Endothelial cell of umbilical vein (primary cell): ENCODE measurements around the gene NME7. TPM values are rescaled to one million over a fixed set of nuclear protein-coding genes. Genes with fewer than 3 reads are reported as not detected.

Experiments
- BruUV-seq: library from RNA; stranded (reverse); fragments of 400-500 nt; replicated peaks from 2 replicates; lab custom pipeline; 2021; lab: Mats Ljungman, UMichigan
- CTCF ChIA-PET: fragments of 300-600, 350-600 bp; sonication (Branson Sonifier 250); formaldehyde crosslinking; loops from one replicate; lab custom pipeline; 2021; ENCODE audit warnings: antibody characterized with exemption, inconsistent platforms; lab: Charles Lee
- POLR2A ChIA-PET: fragments of 300-600, 350-600 bp; sonication (Branson Sonifier 250); formaldehyde crosslinking; loops from one replicate; lab custom pipeline; 2021; ENCODE audit warnings: antibody characterized with exemption, inconsistent platforms; lab: Charles Lee
- DNase-seq: peaks from one replicate; pipeline ENCODE4 v3.0.0-alpha.2; 2011; ENCODE audit warnings: low read depth, low spot score
- FAIRE-seq: peaks from 2 replicates; lab custom pipeline; 2011; peaks lifted over from hg19 to GRCh38; lab: Jason Lieb, UNC
- H2AFZ ChIP-seq: 2 replicates; pipeline ENCODE4 v1.6.0; 2012; ENCODE audit warnings: low read depth, low read length, control low read depth, inconsistent platforms
- H3K27ac ChIP-seq: 2 replicates; pipeline ENCODE4 v1.5.1; 2011; ENCODE audit warnings: low read depth, mild to moderate bottlenecking, control low read depth, low read length, moderate library complexity; ENCODE audit not compliant: insufficient read depth
- H3K27me3 ChIP-seq, 2 experiments: 2 replicates each; pipeline versions ENCODE4 v1.6.0 to v1.6.1; 2011; ENCODE audit warnings: low read length in 2 of 2, mixed read lengths in 1 of 2; ENCODE audit not compliant: control insufficient read depth in 2 of 2, insufficient read depth in 2 of 2
- H3K36me3 ChIP-seq, 2 experiments: 2 replicates in 1 of 2; 3 replicates in 1 of 2; pipeline ENCODE4 v1.5.1; 2011; ENCODE audit warnings: low read length in 2 of 2, mild to moderate bottlenecking in 1 of 2, moderate library complexity in 1 of 2; ENCODE audit not compliant: control insufficient read depth in 2 of 2, insufficient read depth in 2 of 2; ENCODE audit errors: extremely low read depth in 1 of 2
- H3K4me1 ChIP-seq: 3 replicates; pipeline ENCODE4 v1.5.1; 2011; ENCODE audit warnings: mild to moderate bottlenecking, low read length; ENCODE audit not compliant: control insufficient read depth, insufficient read depth; ENCODE audit errors: extremely low read depth
- H3K4me2 ChIP-seq: 2 replicates; pipeline ENCODE4 v1.6.1; 2011; ENCODE audit warnings: low read length, control low read depth, mixed read lengths; ENCODE audit not compliant: insufficient read depth
- H3K4me3 ChIP-seq, 3 experiments: fragments of 200-600 bp in 1 of 3; sonication (generic), shearing (Covaris generic) in 1 of 3; replicated peaks in 1 of 3; 2 replicates each; pipeline ENCODE4 v1.5.1; 2011 to 2016; ENCODE audit warnings: control low read depth in 3 of 3, low read length in 3 of 3, mild to moderate bottlenecking in 2 of 3, inconsistent platforms in 1 of 3, low read depth in 1 of 3, moderate library complexity in 1 of 3; ENCODE audit not compliant: insufficient read depth in 1 of 3
- H3K79me2 ChIP-seq: 2 replicates; pipeline ENCODE4 v1.6.0; 2012; ENCODE audit warnings: low read length, inconsistent platforms; ENCODE audit not compliant: control insufficient read depth, insufficient read depth
- H3K9ac ChIP-seq: replicated peaks from 2 replicates; pipeline ENCODE3; 2011; ENCODE audit warnings: low read length, control low read depth; ENCODE audit not compliant: insufficient read depth; ENCODE audit errors: extremely low read depth
- H3K9me1 ChIP-seq: replicated peaks from 3 replicates; pipeline ENCODE4 v1.6.0; 2011; ENCODE audit warnings: mild to moderate bottlenecking, low read length; ENCODE audit not compliant: control insufficient read depth, insufficient read depth; ENCODE audit errors: extremely low read depth
- H3K9me3 ChIP-seq: replicated peaks from 2 replicates; pipeline ENCODE4 v1.5.1; 2012; ENCODE audit warnings: low read length, inconsistent platforms; ENCODE audit not compliant: control insufficient read depth, insufficient read depth
- H4K20me1 ChIP-seq: replicated peaks from 2 replicates; pipeline ENCODE3; 2011; ENCODE audit warnings: mild to moderate bottlenecking, low read length; ENCODE audit not compliant: control insufficient read depth, insufficient read depth; ENCODE audit errors: extremely low read depth
- EZH2 ChIP-seq: IDR thresholded peaks from 2 replicates; pipeline ENCODE4 v1.6.1; 2012; ENCODE audit warnings: borderline replicate concordance, low read depth, mild to moderate bottlenecking, moderate library complexity, low read length, inconsistent platforms; ENCODE audit not compliant: severe bottlenecking
- FOS ChIP-seq: IDR thresholded peaks from 2 replicates; pipeline ENCODE4 v1.6.1; 2011; ENCODE audit warnings: mild to moderate bottlenecking, low read length, moderate library complexity, borderline replicate concordance; ENCODE audit not compliant: insufficient read depth
- JUN ChIP-seq: IDR thresholded peaks from 2 replicates; pipeline ENCODE4 v1.6.1; 2011; ENCODE audit warnings: borderline replicate concordance, low read depth; ENCODE audit not compliant: insufficient read length, insufficient read depth
- MYC ChIP-seq: IDR thresholded peaks from one replicate; pipeline ENCODE4 v1.6.1; 2011; ENCODE audit warnings: mild to moderate bottlenecking, low read depth, low read length
- dilution Hi-C: fragments of 300-500 bp; cut with MboI; formaldehyde crosslinking; loops from one replicate; pipeline ENCODE4 v1.15.0; 2019; ENCODE audit warnings: low sequenced_read_pairs; ENCODE audit not compliant: extremely low pct_ligation_motif_present
- intact Hi-C: fragments of 100-400 bp; cut with micrococcal nuclease; formaldehyde crosslinking; loops from one replicate; pipeline ENCODE4 v1.10.0; 2022
- polyA plus RNA-seq, 4 experiments: library from polyadenylated mRNA; depleted of rRNA in 3 of 4; stranded (reverse) in 3 of 4; unstranded in 1 of 4; fragments of >200 nt; gene quantifications; 2 replicates each; pipeline versions ENCODE4 v1.2.1 to v1.2.3, GENCODE V29; 2011 to 2012; ENCODE audit warnings: missing spikeins in 1 of 4
- total RNA-seq: library from RNA; stranded (reverse); gene quantifications from 2 replicates; pipeline ENCODE4 v1.2.3, GENCODE V29; 2021
- TF ChIP-seq, protein P1 (sequence below): IDR thresholded peaks from 2 replicates; pipeline ENCODE4 v1.6.1; 2011; ENCODE audit not compliant: insufficient read depth, insufficient read length
- TF ChIP-seq, protein P2 (sequence below), 2 donors: IDR thresholded peaks; 1 replicate in 1 of 2; 2 replicates in 1 of 2; pipeline ENCODE4 v1.5.1; 2011; ENCODE audit warnings: low read length in 2 of 2, mild to moderate bottlenecking in 2 of 2, moderate library complexity in 2 of 2, control low read depth in 1 of 2, inconsistent platforms in 1 of 2, low read depth in 1 of 2; ENCODE audit not compliant: insufficient read depth in 1 of 2; ENCODE audit errors: extremely low read depth in 1 of 2

Gene NME7
- total and polyA plus RNA-seq, 2 donors (not counting 3 experiments of a cell fraction or from before 2014, with no cell fraction given): 16.5 to 25.3 TPM

- Histone ChIP-seq H3K9me1 (no peaks in the 10 kb centered on the region), H4K20me1 (no peaks in the 10 kb centered on the region), H3K79me2 (peaks cover 14% of the 10 kb centered on the region), H3K27ac (no peak overlapping the region), H2AFZ (no peak overlapping the region), H3K36me3 (no peaks in the 10 kb centered on the region), H3K4me1 (peaks cover 3% of the 10 kb centered on the region), H3K9ac (no peak overlapping the region), H3K9me3 (no peaks in the 10 kb centered on the region), H3K4me2 (no peak overlapping the region), H3K4me3 (no peak overlapping the region), H3K27me3 (peaks cover 0 to 3% of the 10 kb centered on the region in 2 experiments)
- TF ChIP-seq, protein P1, sequence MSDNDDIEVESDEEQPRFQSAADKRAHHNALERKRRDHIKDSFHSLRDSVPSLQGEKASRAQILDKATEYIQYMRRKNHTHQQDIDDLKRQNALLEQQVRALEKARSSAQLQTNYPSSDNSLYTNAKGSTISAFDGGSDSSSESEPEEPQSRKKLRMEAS: no peak
- TF ChIP-seq MYC (no peak), FOS (no peak), EZH2 (no peak)
- FAIRE-seq (no peak), DNase-seq (no peak)
- intact Hi-C loops: no loop called here
- ChIA-PET CTCF (interaction anchor here (2.0 to 3.9 kb wide), 2 partner anchors 23 to 245 kb away, joined by 6 to 18 read pairs; no protein-coding TSS in a partner anchor), POLR2A (no interaction called here)
- dilution Hi-C loops: no loop called here
- BruUV-seq: no TSS peak
These were observed 264.6 kb downstream of the NME7 start for GRCh38 chr1:169103002-169103401.

DNA sequence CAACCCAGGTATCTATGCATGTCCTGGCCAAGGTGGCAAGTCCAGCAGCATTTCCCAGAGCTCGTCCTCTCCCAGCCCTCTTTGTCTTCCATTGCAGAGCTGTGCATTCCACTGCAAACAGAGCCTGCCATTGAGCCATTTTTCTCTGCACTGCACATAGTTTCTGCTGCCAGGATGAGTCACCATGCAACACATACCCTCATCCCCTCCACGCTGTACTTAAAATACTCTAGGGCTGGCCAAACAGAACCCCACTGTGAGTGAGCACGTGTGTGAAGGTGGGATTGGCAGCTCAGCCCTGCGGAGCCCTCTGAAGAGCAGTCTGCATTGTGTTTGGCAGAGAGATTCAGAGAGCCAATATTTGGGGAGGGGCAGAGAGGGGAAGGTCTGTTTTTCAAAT lies 265.0 kb downstream of the NME7 start:
- H3K27me3 ChIP-seq: peaks cover 0 to 3% of the 10 kb centered on the region in 2 experiments
- no peak overlapping the region for H2AFZ ChIP-seq
- no peaks in the 10 kb centered on the region for H3K4me1 ChIP-seq
- peak; percentile 74 for TF ChIP-seq FOS
- TF ChIP-seq JUN: peak; percentile 52
- TF ChIP-seq, protein P2, sequence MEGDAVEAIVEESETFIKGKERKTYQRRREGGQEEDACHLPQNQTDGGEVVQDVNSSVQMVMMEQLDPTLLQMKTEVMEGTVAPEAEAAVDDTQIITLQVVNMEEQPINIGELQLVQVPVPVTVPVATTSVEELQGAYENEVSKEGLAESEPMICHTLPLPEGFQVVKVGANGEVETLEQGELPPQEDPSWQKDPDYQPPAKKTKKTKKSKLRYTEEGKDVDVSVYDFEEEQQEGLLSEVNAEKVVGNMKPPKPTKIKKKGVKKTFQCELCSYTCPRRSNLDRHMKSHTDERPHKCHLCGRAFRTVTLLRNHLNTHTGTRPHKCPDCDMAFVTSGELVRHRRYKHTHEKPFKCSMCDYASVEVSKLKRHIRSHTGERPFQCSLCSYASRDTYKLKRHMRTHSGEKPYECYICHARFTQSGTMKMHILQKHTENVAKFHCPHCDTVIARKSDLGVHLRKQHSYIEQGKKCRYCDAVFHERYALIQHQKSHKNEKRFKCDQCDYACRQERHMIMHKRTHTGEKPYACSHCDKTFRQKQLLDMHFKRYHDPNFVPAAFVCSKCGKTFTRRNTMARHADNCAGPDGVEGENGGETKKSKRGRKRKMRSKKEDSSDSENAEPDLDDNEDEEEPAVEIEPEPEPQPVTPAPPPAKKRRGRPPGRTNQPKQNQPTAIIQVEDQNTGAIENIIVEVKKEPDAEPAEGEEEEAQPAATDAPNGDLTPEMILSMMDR (IDR thresholded peaks at IDR 0.05; ENCODE audit: extremely low read depth in 1 of 2, insufficient read depth in 1 of 2, low read depth in 1 of 2, low read length in 2 of 2): no peak
- no peak overlapping the region for H3K4me3 ChIP-seq
- H3K36me3 ChIP-seq: no peaks in the 10 kb centered on the region
- ChIA-PET POLR2A (no interaction called here), CTCF (interaction anchor here (3.9 kb wide), 1 partner anchor 246 kb away, joined by 18 read pairs; no protein-coding TSS in a partner anchor)
- H3K27ac ChIP-seq: no peak overlapping the region
- H3K79me2 ChIP-seq: peaks cover 10% of the 10 kb centered on the region
- H4K20me1 ChIP-seq: no peaks in the 10 kb centered on the region
- peak; percentile 63 for FAIRE-seq
- dilution Hi-C loops: no loop called here
- no peak overlapping the region for H3K9ac ChIP-seq
- no peaks in the 10 kb centered on the region for H3K9me1 ChIP-seq
- DNase-seq: peak; percentile 26
- BruUV-seq: no TSS peak
- no peak overlapping the region for H3K4me2 ChIP-seq
- intact Hi-C loops: no loop called here
- no peaks in the 10 kb centered on the region for H3K9me3 ChIP-seq
